Measurements from ENCODE around the gene CADM3.
A peak's percentile ranks its signal among the peaks of the same experiment; 100 is the strongest.

Gene CADM3

GRCh38 chr1:159171688-159172501 lies 480 bp downstream of the CADM3 start:
- peak in 7 of 10 donors; percentile 34 to 91 (median 55) for DNase-seq
- intact Hi-C loops (cut with DNase I): no loop called here

GRCh38 chr1:159172614-159173291 lies 1.3 kb downstream of the CADM3 start:
- DNase-seq: peak in 7 of 10 donors; percentile 37 to 91 (median 60)
- intact Hi-C loops (cut with DNase I): no loop called here

GRCh38 chr1:159173320-159173719 lies 1.9 kb downstream of the CADM3 start:
- intact Hi-C loops (cut with DNase I): no loop called here
- DNase-seq: peak in 1 of 10 donors; percentile 21

- no peak for DNase-seq
- intact Hi-C loops (cut with DNase I): no loop called here
These were observed 4.2 kb downstream of the CADM3 start for GRCh38 chr1:159175571-159175970.

- DNase-seq: no peak
- intact Hi-C loops (cut with DNase I): no loop called here
These were observed 6.0 kb downstream of the CADM3 start for GRCh38 chr1:159177272-159177907.

- intact Hi-C loops (cut with DNase I): no loop called here
- DNase-seq: no peak
These were observed 8.5 kb downstream of the CADM3 start for GRCh38 chr1:159179906-159180305.

- DNase-seq: no peak
- intact Hi-C loops (cut with DNase I): no loop called here
These were observed 9.1 kb downstream of the CADM3 start for GRCh38 chr1:159180516-159180915.

GRCh38 chr1:159181328-159182024 lies 10.1 kb downstream of the CADM3 start:
- intact Hi-C loops (cut with DNase I): no loop called here
- no peak for DNase-seq

GRCh38 chr1:159184201-159184600 lies 12.8 kb downstream of the CADM3 start:
- no peak for DNase-seq
- intact Hi-C loops (cut with DNase I): no loop called here

- intact Hi-C loops (cut with DNase I): no loop called here
- no peak for DNase-seq
These were observed 13.7 kb downstream of the CADM3 start for GRCh38 chr1:159185121-159185520.

GRCh38 chr1:159187033-159187432 lies 15.6 kb downstream of the CADM3 start:
- intact Hi-C loops (cut with DNase I): no loop called here
- no peak for DNase-seq

GRCh38 chr1:159187647-159188374 lies 16.4 kb downstream of the CADM3 start:
- no peak for DNase-seq
- intact Hi-C loops (cut with DNase I): no loop called here

GRCh38 chr1:159188375-159188788 lies 17.0 kb downstream of the CADM3 start:
- intact Hi-C loops (cut with DNase I): no loop called here
- peak in 8 of 10 donors; percentile 36 to 92 (median 58) for DNase-seq

- DNase-seq: no peak
- intact Hi-C loops (cut with DNase I): no loop called here
These were observed 19.0 kb downstream of the CADM3 start for GRCh38 chr1:159190441-159190840.

- DNase-seq: no peak
- intact Hi-C loops (cut with DNase I): no loop called here
These were observed 25.1 kb downstream of the CADM3 start for GRCh38 chr1:159196543-159196942.

GRCh38 chr1:159197561-159198557 lies 26.4 kb downstream of the CADM3 start:
- DNase-seq: peak in 8 of 10 donors; percentile 56 to 95 (median 77)
- intact Hi-C loops (cut with DNase I): loop anchor here (1.0 kb wide), 1 partner anchor 37 kb away; no protein-coding TSS in a partner anchor

- intact Hi-C loops (cut with DNase I): no loop called here
- no peak for DNase-seq
These were observed 28.5 kb downstream of the CADM3 start for GRCh38 chr1:159199901-159200300.

GRCh38 chr1:159200769-159201168 lies 29.4 kb downstream of the CADM3 start:
- no peak for DNase-seq
- intact Hi-C loops (cut with DNase I): no loop called here

- no peak for DNase-seq
- intact Hi-C loops (cut with DNase I): no loop called here
These were observed 30.2 kb downstream of the CADM3 start for GRCh38 chr1:159201642-159202041.
